Large intestine (tissue), 3 donors: ENCODE measurements around the gene PNLDC1. TPM values are rescaled to one million over a fixed set of nuclear protein-coding genes. Genes with fewer than 3 reads are reported as not detected.
"Not testable (repeated sequence)": the region's sequence is repeated elsewhere in the genome, so short reads cannot be mapped to it uniquely, and the experiment has no call there.

Experiments used
- DNase-seq, 2 donors: peaks; one replicate each; pipeline versions ENCODE4 v3.0.0 to v3.0.0-alpha.2; 2013
- H3K27ac ChIP-seq: one replicate; pipeline ENCODE4 v1.5.1; 2013; ENCODE audit warnings: low read length
- H3K27me3 ChIP-seq: 2 replicates; pipeline ENCODE4 v1.6.1; 2013; ENCODE audit warnings: low read length; ENCODE audit not compliant: control insufficient read depth, insufficient read depth
- H3K36me3 ChIP-seq: 2 replicates; pipeline ENCODE4 v1.6.1; 2013; ENCODE audit warnings: low read length; ENCODE audit not compliant: control insufficient read depth, insufficient read depth
- H3K4me1 ChIP-seq: one replicate; pipeline ENCODE4 v1.6.1; 2013; ENCODE audit warnings: low read length; ENCODE audit not compliant: control insufficient read depth, insufficient read depth
- H3K4me3 ChIP-seq: one replicate; pipeline ENCODE4 v1.5.1; 2013; ENCODE audit warnings: low read length
- H3K9me3 ChIP-seq: one replicate; pipeline ENCODE4 v1.6.1; 2013; ENCODE audit warnings: mild to moderate bottlenecking, low read depth, low read length, moderate library complexity; ENCODE audit not compliant: control insufficient read depth
- WGBS: methylation state at CpG from one replicate; pipeline ENCODE4 v1.1.5; 2013; ENCODE audit warnings: low lambda C conversion rate; ENCODE audit not compliant: insufficient coverage; 5-methylcytosine and 5-hydroxymethylcytosine counted together
- polyA plus RNA-seq: library from polyadenylated mRNA; unstranded; fragments of 120-200 nt; gene quantifications from one replicate; pipeline ENCODE4 v1.2.1, GENCODE V29; 2013

PNLDC1 gene
- polyA plus RNA-seq, 1 donor, result 0.16 TPM

GRCh38 chr6:159806021-159806458 lies 6.0 kb downstream of the PNLDC1 start:
- DNase-seq, result peak; percentile 90 to 96
- no CpG with 5 or more reads among the region's 9 CpGs for WGBS
- Histone ChIP-seq H3K27ac (peak overlapping the region; percentile 89), H3K4me3 (no peak overlapping the region), H3K27me3 (no peaks in the 10 kb centered on the region), H3K9me3 (no peaks in the 10 kb centered on the region), H3K36me3 (no peaks in the 10 kb centered on the region), H3K4me1 (peaks cover 23% of the 10 kb centered on the region)

GRCh38 chr6:159807150-159807858 lies 7.2 kb downstream of the PNLDC1 start:
- Histone ChIP-seq H3K27me3 (no peaks in the 10 kb centered on the region), H3K4me1 (peaks cover 21% of the 10 kb centered on the region), H3K36me3 (no peaks in the 10 kb centered on the region), H3K27ac (peak overlapping the region; percentile 83), H3K4me3 (no peak overlapping the region), H3K9me3 (no peaks in the 10 kb centered on the region)
- no CpG with 5 or more reads among the region's 5 CpGs for WGBS
- DNase-seq, result peak; percentile 62 to 81

GRCh38 chr6:159808647-159809046 lies 8.6 kb downstream of the PNLDC1 start:
- H3K4me3 ChIP-seq, result no peak overlapping the region
- H3K27ac ChIP-seq, result no peak overlapping the region
- peaks cover 21% of the 10 kb centered on the region for H3K4me1 ChIP-seq
- H3K27me3 ChIP-seq, result no peaks in the 10 kb centered on the region
- no peaks in the 10 kb centered on the region for H3K36me3 ChIP-seq
- no peaks in the 10 kb centered on the region for H3K9me3 ChIP-seq
- no peak for DNase-seq
- WGBS, result no CpG with 5 or more reads among the region's 6 CpGs

- Histone ChIP-seq H3K9me3 (no peaks in the 10 kb centered on the region), H3K4me1 (peaks cover 21% of the 10 kb centered on the region), H3K27ac (no peak overlapping the region), H3K27me3 (no peaks in the 10 kb centered on the region), H3K36me3 (no peaks in the 10 kb centered on the region), H3K4me3 (no peak overlapping the region)
- no CpG with 5 or more reads among the region's 4 CpGs for WGBS
- no peak for DNase-seq
These were observed 9.1 kb downstream of the PNLDC1 start for GRCh38 chr6:159809149-159809548.

- no peak for DNase-seq
- H3K9me3 ChIP-seq, result no peaks in the 10 kb centered on the region
- H3K27me3 ChIP-seq, result no peaks in the 10 kb centered on the region
- H3K27ac ChIP-seq, result no peak overlapping the region
- H3K4me3 ChIP-seq, result no peak overlapping the region
- H3K36me3 ChIP-seq, result no peaks in the 10 kb centered on the region
- H3K4me1 ChIP-seq, result no peaks in the 10 kb centered on the region
- WGBS, result 76% methylated on average over 4 of the region's 9 CpGs
These were observed 13.7 kb downstream of the PNLDC1 start for GRCh38 chr6:159813781-159814180.

- no peaks in the 10 kb centered on the region for H3K4me1 ChIP-seq
- no peak overlapping the region for H3K27ac ChIP-seq
- DNase-seq, result no peak
- no peak overlapping the region for H3K4me3 ChIP-seq
- no peaks in the 10 kb centered on the region for H3K27me3 ChIP-seq
- WGBS, result no CpG with 5 or more reads among the region's 6 CpGs
- no peaks in the 10 kb centered on the region for H3K36me3 ChIP-seq
- H3K9me3 ChIP-seq, result peaks cover 3% of the 10 kb centered on the region
These were observed 15.3 kb downstream of the PNLDC1 start for GRCh38 chr6:159815410-159815809.

- H3K36me3 ChIP-seq, H3K4me1 ChIP-seq, H3K9me3 ChIP-seq, H3K27ac ChIP-seq, H3K4me3 ChIP-seq, H3K27me3 ChIP-seq, DNase-seq: not testable (repeated sequence)
- WGBS, result no CpG with 5 or more reads among the region's 3 CpGs
These were observed 16.7 kb downstream of the PNLDC1 start for GRCh38 chr6:159816775-159817174.

- DNase-seq, result no peak
- Histone ChIP-seq H3K9me3 (peaks cover 3% of the 10 kb centered on the region), H3K4me3 (no peak overlapping the region), H3K36me3 (no peaks in the 10 kb centered on the region), H3K4me1 (no peaks in the 10 kb centered on the region), H3K27ac (no peak overlapping the region), H3K27me3 (no peaks in the 10 kb centered on the region)
- no CpG with 5 or more reads among the region's 23 CpGs for WGBS
These were observed 18.1 kb downstream of the PNLDC1 start for GRCh38 chr6:159817951-159818739.

GRCh38 chr6:159819098-159819497 lies 19.0 kb downstream of the PNLDC1 start:
- no peak overlapping the region for H3K4me3 ChIP-seq
- H3K27me3 ChIP-seq, result no peaks in the 10 kb centered on the region
- H3K27ac ChIP-seq, result no peak overlapping the region
- H3K9me3 ChIP-seq, result peaks cover 3% of the 10 kb centered on the region
- H3K4me1 ChIP-seq, result no peaks in the 10 kb centered on the region
- no peak for DNase-seq
- WGBS, result no CpG with 5 or more reads among the region's 16 CpGs
- H3K36me3 ChIP-seq, result no peaks in the 10 kb centered on the region

- Histone ChIP-seq H3K4me1 (no peaks in the 10 kb centered on the region), H3K27ac (no peak overlapping the region), H3K4me3 (no peak overlapping the region), H3K36me3 (no peaks in the 10 kb centered on the region), H3K27me3 (no peaks in the 10 kb centered on the region), H3K9me3 (peaks cover 3% of the 10 kb centered on the region)
- DNase-seq, result no peak
- WGBS, result 90% methylated on average over 2 of the region's 28 CpGs
These were observed 20.0 kb downstream of the PNLDC1 start for GRCh38 chr6:159819932-159820640.
